Stomach smooth muscle (tissue), 2 donors: Measurements from ENCODE around the gene MIA2.
"Not testable (repeated sequence)": the region's sequence is repeated elsewhere in the genome, so short reads cannot be mapped to it uniquely, and the experiment has no call there.

Experiments used
- H3K27ac ChIP-seq: one replicate; pipeline ENCODE4 v1.7.0; 2013; ENCODE audit warnings: mild to moderate bottlenecking, low read length, inconsistent platforms
- H3K27me3 ChIP-seq, 2 donors: one replicate each; pipeline ENCODE4 v1.7.0; 2013; ENCODE audit warnings: low read length in 2 of 2; ENCODE audit not compliant: insufficient read depth in 2 of 2, control insufficient read depth in 1 of 2
- H3K36me3 ChIP-seq, 2 donors: one replicate each; pipeline ENCODE4 v1.7.0; 2013; ENCODE audit warnings: low read length in 2 of 2; ENCODE audit not compliant: control insufficient read depth in 2 of 2, insufficient read depth in 2 of 2
- H3K4me1 ChIP-seq: one replicate; pipeline ENCODE4 v1.7.0; 2013; ENCODE audit warnings: low read length; ENCODE audit not compliant: control insufficient read depth, insufficient read depth
- H3K4me3 ChIP-seq, 2 donors: one replicate each; pipeline ENCODE4 v1.7.0; 2013; ENCODE audit warnings: low read length in 2 of 2
- H3K9ac ChIP-seq, 2 donors: one replicate each; pipeline ENCODE4 v1.7.0; 2013; ENCODE audit warnings: low read length in 2 of 2, mild to moderate bottlenecking in 1 of 2
- H3K9me3 ChIP-seq, 2 donors: one replicate each; pipeline ENCODE4 v1.7.0; 2013; ENCODE audit warnings: low read length in 2 of 2; ENCODE audit not compliant: control insufficient read depth in 2 of 2
- donor health status: healthy.
- donor health status: Pancreatic carcinoma.

MIA2 gene

GRCh38 chr14:39307815-39308214, 74.1 kb downstream of the MIA2 start:
- Histone ChIP-seq H3K9ac (no peak overlapping the region), H3K27me3 (no peaks in the 10 kb centered on the region), H3K4me1 (no peaks in the 10 kb centered on the region), H3K27ac (no peak overlapping the region), H3K9me3 (no peaks in the 10 kb centered on the region), H3K36me3 (peaks cover 0 to 2% of the 10 kb centered on the region in 2 donors), H3K4me3 (no peak overlapping the region)

DNA sequence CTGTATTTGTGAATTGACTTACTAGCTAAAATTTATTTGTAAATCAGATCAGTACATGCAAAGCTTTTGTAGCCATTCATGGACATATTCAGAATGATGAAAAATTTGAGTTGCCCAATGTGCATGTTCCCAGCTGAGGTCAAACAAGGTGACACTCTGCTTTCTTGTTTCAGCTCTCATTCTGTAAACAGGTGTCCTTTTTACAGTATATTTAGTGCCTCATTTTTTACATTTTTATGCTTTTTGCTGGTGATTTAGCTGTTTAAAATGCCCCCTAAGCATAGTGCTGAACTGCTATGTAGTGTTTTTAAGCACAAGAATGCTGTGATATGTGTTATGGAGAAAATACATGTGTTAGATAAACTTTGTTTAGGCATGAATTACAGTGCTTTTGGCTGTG, 76.3 kb downstream of the MIA2 start:
- Histone ChIP-seq H3K4me3 (no peak overlapping the region), H3K9ac (no peak overlapping the region), H3K27me3 (no peaks in the 10 kb centered on the region), H3K36me3 (peaks cover 0 to 2% of the 10 kb centered on the region in 2 donors), H3K27ac (no peak overlapping the region), H3K9me3 (no peaks in the 10 kb centered on the region), H3K4me1 (no peaks in the 10 kb centered on the region)

DNA sequence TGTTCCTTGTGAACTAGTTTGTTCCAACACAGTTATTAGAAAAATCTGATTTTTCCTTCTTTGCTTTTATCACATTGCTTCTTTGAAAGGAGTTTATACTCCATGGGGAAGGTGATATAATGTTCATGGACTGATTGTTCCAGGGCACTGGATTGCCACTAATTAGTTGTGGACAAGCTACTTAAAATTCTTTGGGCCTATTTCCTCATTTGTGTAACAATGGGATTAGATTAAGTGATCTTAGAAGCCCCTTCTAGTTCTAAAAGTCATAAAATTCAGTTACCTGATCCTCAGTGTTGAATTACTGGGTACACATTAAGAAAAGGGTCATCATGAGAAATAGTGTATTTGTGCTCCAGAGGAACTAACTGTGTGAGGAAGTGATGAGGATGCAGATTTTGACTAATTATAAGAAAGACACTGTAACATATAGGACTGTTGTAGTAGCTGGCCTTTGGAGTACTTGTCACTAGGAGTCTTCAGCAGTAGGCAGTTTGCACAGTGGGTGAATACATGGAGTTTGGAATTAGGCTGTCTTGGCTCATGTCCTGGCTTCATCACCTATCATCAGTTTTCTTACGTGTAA, 82.2 kb downstream of the MIA2 start:
- H3K9me3 ChIP-seq = no peaks in the 10 kb centered on the region
- no peak overlapping the region for H3K4me3 ChIP-seq
- no peaks in the 10 kb centered on the region for H3K27me3 ChIP-seq
- H3K27ac ChIP-seq = no peak overlapping the region
- H3K4me1 ChIP-seq = no peaks in the 10 kb centered on the region
- H3K9ac ChIP-seq = no peak overlapping the region
- peaks cover 7% of the 10 kb centered on the region in 2 donors for H3K36me3 ChIP-seq

GRCh38 chr14:39316830-39317553, 83.3 kb downstream of the MIA2 start:
- H3K9ac ChIP-seq = no peak overlapping the region
- H3K36me3 ChIP-seq = peaks cover 7% of the 10 kb centered on the region in 2 donors
- H3K27ac ChIP-seq = no peak overlapping the region
- no peaks in the 10 kb centered on the region for H3K4me1 ChIP-seq
- H3K9me3 ChIP-seq = no peaks in the 10 kb centered on the region
- H3K27me3 ChIP-seq = no peaks in the 10 kb centered on the region
- no peak overlapping the region for H3K4me3 ChIP-seq

DNA sequence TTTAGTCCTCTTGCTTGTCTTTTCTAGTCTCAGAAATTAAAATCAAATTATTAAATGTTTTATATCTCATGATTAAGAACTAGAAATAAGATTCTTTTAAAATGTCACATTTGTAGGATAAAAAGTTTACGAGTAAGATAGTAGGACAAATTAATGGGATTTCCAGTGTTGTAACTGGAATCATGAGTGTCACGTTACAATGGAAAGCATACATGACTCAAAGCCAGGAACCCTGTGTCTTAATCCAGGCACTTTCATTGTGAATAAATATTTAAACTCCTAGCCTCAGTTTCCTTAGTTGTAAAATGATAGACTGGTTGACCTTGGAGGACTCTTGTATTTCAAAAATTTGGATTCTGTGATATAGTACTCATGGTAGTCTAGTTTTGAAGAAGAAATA, 84.9 kb downstream of the MIA2 start:
- H3K9ac ChIP-seq = no peak overlapping the region
- H3K9me3 ChIP-seq = no peaks in the 10 kb centered on the region
- H3K36me3 ChIP-seq = peaks cover 7% of the 10 kb centered on the region in 2 donors
- H3K27ac ChIP-seq = no peak overlapping the region
- no peaks in the 10 kb centered on the region for H3K27me3 ChIP-seq
- H3K4me1 ChIP-seq = no peaks in the 10 kb centered on the region
- H3K4me3 ChIP-seq = no peak overlapping the region

DNA sequence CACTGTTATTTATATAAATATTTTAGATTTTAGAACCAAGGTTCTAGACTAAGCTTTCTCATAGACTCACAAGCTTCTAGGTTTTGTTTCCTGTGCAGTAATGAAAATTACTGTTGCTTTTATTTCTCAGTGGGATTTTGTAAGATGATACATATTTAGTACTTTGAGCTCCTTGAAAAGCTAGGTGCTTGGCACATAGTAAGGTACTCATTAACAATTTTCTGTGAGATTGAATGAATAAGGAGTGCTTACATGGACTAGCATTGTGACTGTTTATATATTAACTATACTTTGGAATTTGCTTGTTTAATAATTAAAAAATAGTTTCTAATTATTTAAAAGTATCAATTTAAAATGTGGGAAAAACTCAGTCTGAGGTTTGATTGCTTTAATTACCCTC, 85.7 kb downstream of the MIA2 start:
- Histone ChIP-seq H3K27me3 (no peaks in the 10 kb centered on the region), H3K4me1 (no peaks in the 10 kb centered on the region), H3K9me3 (no peaks in the 10 kb centered on the region), H3K9ac (no peak overlapping the region), H3K4me3 (no peak overlapping the region), H3K36me3 (peaks cover 7% of the 10 kb centered on the region in 2 donors), H3K27ac (no peak overlapping the region)

- no peak overlapping the region for H3K27ac ChIP-seq
- no peaks in the 10 kb centered on the region for H3K27me3 ChIP-seq
- H3K9ac ChIP-seq = no peak overlapping the region
- H3K36me3 ChIP-seq = peaks cover 7% of the 10 kb centered on the region in 2 donors
- no peaks in the 10 kb centered on the region for H3K9me3 ChIP-seq
- no peak overlapping the region for H3K4me3 ChIP-seq
- no peaks in the 10 kb centered on the region for H3K4me1 ChIP-seq
These were observed 86.6 kb downstream of the MIA2 start for GRCh38 chr14:39320318-39320717.

- no peaks in the 10 kb centered on the region for H3K4me1 ChIP-seq
- H3K27me3 ChIP-seq = no peaks in the 10 kb centered on the region
- H3K9ac ChIP-seq = no peak overlapping the region
- H3K9me3 ChIP-seq = no peaks in the 10 kb centered on the region
- no peak overlapping the region for H3K4me3 ChIP-seq
- peaks cover 5% of the 10 kb centered on the region in 2 donors for H3K36me3 ChIP-seq
- H3K27ac ChIP-seq = no peak overlapping the region
These were observed 89.1 kb downstream of the MIA2 start for GRCh38 chr14:39322807-39323206.

GRCh38 chr14:39324097-39324496, 90.4 kb downstream of the MIA2 start:
- Histone ChIP-seq H3K27me3 (no peaks in the 10 kb centered on the region), H3K36me3 (peaks cover 5% of the 10 kb centered on the region in 2 donors), H3K27ac (no peak overlapping the region), H3K4me1 (no peaks in the 10 kb centered on the region), H3K9me3 (no peaks in the 10 kb centered on the region), H3K9ac (no peak overlapping the region), H3K4me3 (no peak overlapping the region)

GRCh38 chr14:39339003-39339402, 105.3 kb downstream of the MIA2 start:
- H3K4me1 ChIP-seq = no peaks in the 10 kb centered on the region
- no peak overlapping the region for H3K4me3 ChIP-seq
- H3K36me3 ChIP-seq = peaks cover 4 to 14% of the 10 kb centered on the region in 2 donors
- H3K27me3 ChIP-seq = no peaks in the 10 kb centered on the region
- no peaks in the 10 kb centered on the region for H3K9me3 ChIP-seq
- no peak overlapping the region for H3K9ac ChIP-seq
- H3K27ac ChIP-seq = no peak overlapping the region

GRCh38 chr14:39341126-39341525, 107.4 kb downstream of the MIA2 start:
- not testable (repeated sequence) for H3K27me3 ChIP-seq, H3K9ac ChIP-seq, H3K27ac ChIP-seq, H3K4me3 ChIP-seq, H3K4me1 ChIP-seq, H3K36me3 ChIP-seq, H3K9me3 ChIP-seq
